COLO668 (cell line): ENCODE data around the gene VPS4B.
"Not testable (repeated sequence)": the region's sequence is repeated elsewhere in the genome, so short reads cannot be mapped to it uniquely, and the experiment has no call there.

Experiments
- DNase-seq: peaks from one replicate; lab custom pipeline; 2025; ENCODE audit not compliant: unreplicated experiment; lab: John Stamatoyannopoulos, UW

VPS4B gene

GRCh38 chr18:63373161-63373560, 49.1 kb downstream of the VPS4B start:
- no peak for DNase-seq

GRCh38 chr18:63368611-63369010, 53.7 kb downstream of the VPS4B start:
- no peak for DNase-seq

DNA sequence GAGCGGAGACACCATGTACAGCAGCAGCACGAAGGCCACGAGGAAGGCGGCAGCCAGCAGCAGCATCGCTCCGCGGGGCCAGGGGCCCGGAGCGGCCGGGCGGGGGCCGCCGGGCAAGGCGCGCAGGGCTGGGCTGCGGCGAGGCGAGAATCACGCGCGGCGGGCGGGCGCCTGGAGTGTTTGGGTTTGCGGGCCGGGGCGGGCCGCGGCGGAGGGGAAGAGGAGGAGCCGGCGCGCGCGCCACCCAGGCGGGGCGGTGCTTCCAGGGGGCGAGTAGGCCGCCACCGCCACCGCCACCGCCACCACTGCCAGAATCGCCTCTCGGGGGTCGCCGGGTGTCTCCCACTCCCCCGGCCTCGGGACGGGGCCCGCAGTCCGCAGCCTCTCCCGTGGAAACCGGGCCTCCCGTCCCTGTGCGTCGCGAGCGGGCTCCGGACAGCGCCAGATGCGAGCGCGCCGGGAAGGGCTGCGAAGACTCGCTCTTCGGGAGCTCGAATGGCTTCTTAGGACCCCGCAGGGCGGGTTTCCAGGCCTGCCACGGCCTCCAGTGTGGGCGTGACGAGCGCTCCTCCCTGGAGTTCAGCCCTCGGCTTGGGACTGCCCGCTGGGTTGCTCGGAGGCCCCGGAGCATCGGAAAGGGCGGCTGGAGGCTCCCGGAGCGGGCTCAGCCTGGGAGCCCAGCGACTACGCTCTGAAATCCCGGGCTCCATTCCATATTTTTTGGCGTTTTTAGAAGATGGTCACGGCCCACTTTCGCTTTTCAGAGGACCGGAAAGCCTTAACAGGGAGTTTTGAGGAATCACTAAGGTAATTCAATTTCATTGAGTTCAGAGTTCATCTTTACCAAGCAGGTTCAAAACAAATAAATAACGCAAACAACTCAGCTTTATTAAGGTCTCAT, 55.0 kb downstream of the VPS4B start, which contains the start of gene KDSR:
KDSR (minus strand) TSS at position 154 of the 901 bp plus-strand sequence; CDS start at position 66, 88 bp downstream.
- DNase-seq: peak; percentile 99

- DNase-seq: peak; percentile 80
Observed at GRCh38 chr18:63366213-63367052, 55.8 kb downstream of the VPS4B start.

DNA sequence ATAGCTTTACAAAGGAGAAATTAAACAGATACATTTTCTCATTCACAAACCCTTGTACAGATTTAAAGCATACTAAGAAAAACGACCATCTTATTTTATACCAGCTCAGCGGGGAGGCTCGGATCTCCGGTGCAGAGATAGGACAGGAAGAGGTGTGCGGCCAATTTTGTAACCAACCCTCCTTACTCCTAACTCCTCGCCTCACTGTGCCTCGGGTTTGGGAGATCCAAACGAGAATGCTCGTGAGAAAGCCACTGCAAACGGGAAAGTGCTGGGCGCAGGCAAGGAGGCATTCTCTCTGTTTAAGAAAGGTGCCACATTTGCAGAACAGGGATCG, 56.4 kb downstream of the VPS4B start:
- peak; percentile 34 for DNase-seq

- no peak for DNase-seq
Observed at GRCh38 chr18:63363951-63364350, 58.3 kb downstream of the VPS4B start.

DNA sequence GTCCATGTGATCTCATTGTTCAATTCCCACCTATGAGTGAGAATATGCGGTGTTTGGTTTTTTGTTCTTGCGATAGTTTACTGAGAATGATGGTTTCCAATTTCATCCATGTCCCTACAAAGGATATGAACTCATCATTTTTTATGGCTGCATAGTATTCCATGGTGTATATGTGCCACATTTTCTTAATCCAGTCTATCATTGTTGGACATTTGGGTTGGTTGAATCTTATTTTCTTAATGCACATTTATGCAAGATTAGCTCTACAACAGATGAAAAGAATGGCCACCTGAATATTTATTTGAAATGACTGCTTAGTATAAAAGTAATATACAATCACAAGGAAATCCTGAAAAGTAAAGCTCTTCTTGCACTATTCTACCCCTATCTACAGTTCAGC, 58.9 kb downstream of the VPS4B start:
- DNase-seq: not testable (repeated sequence)

- no peak for DNase-seq
Observed at GRCh38 chr18:63356272-63356896, 65.9 kb downstream of the VPS4B start.

- DNase-seq: no peak
Observed at GRCh38 chr18:63350230-63350629, 72.0 kb downstream of the VPS4B start.

DNA sequence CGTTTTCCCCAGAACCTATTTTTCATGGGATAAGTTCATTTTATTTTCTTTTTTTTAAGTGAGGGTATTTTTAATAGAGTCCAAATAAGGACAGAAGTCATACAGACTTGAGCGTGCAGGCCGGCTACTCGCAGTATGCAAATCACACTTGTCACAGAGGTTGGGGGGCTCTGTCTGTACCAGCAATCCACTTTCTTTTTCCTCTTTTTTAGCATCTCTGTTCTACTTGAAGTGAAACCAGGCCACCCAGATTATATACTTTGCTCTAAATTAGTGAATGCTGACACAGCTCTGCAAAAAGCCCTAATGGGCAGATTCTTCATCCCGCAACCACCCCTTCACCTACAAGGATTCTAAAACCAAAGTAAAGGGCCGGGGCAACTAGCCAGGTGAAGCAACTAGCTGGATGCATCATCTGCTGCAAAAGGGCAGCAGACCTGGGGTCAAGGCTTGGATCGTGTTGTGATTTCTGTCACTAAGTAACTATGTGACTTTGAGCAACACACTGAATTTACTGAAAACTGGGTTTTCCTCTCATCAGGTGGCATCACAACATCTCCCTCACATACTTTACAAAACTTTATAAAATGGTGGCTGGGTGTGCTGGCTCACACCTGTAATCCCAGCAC, 73.7 kb downstream of the VPS4B start:
- DNase-seq: no peak

DNA sequence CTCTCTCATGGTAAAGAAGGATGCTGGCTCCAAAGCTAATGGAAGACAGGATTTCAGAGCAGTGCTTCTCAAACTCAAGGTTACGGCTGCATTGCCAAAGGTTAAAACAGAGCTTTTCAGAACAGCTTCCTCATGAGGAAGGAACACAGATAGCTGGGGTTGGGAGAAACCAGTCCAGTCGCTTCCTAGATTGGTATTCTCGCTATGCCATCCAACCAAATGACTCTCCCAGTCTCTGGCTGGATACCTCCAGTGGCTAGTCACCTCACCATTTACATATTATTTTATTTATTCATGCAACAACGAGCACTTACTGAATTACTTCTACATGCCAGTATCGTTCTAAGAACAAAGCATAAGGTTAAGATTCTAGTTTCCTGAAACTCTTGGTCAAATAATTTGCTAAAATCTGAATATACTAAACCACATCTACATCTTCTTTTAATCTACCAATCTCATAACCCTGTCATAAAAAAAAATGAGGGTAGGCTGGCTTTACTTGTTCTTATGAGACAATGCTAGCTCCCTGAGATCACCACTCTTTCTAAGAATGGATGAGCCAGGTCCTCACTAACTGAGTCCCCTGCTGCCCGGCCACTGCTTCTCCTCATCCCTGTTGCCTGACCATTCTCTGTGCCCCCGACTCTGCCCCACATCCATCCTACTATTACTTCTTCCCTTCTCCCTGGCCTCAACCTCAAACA, 75.6 kb downstream of the VPS4B start:
- no peak for DNase-seq

- DNase-seq: no peak
Observed at GRCh38 chr18:63346031-63346430, 76.2 kb downstream of the VPS4B start.

- DNase-seq: no peak
Observed at GRCh38 chr18:63344918-63345317, 77.4 kb downstream of the VPS4B start.

DNA sequence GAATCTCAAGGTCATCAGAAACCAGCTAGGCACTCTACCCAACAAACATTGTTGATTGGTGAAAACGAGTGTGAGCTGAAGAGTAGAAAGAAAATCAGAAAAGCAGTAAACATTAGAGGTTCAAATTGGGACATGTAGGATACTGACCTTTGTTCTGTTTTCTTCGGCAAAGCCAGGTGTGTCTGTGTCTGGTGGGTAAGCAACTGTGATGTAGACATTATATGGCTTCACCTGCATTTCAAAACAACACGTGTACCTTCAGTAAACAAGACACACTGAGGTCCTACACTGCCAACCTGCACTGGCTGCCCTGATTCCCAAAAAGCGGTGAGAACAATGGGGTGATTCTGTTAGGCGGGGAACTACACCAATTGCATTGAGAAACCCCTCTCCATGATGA, 78.0 kb downstream of the VPS4B start:
- DNase-seq: no peak

DNA sequence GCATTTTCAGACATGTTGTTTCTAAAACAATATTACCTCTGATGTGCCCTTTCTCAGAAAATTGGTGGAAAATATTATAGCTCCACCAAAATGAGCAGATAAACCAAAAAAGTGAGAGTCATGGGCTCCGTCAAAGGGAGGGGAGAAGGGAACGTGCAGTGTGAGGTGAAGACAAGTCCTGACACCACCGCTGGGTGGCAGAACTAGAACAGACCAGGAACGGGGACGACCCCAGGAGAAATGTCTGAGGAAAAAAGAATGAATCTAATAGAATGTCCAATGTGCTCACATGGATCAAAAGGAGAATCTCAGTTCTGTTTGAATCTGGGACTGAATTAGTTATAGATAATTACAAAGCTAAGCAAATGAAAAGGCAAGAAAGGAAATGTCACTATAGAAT, 80.1 kb downstream of the VPS4B start:
- DNase-seq: no peak

DNA sequence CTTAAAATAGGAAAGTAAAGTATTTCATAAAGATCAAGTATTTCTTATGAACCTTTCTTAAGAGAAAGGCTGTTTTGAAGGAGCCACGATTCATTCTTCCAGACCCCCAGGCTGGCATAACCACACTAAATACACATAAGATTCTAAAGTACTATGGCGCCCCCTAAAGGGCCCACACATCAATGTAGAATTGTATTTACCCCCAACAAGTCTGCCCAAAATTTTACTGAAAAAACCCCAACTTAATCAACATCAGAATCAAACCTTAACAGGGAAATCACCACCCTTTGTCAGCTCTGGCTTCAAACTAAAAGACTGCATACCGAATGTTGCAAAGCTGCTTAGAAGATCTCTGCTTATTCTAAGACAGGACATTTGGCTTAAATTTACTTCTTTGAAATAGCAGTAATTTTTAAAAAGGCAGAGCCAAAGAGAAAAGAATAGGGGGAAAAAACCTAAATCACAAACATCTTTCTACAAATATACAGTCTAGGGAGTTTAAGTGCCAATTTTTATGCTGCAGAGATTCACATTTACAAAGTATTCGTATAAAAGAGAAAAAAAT, 82.3 kb downstream of the VPS4B start:
- peak; percentile 33 for DNase-seq
